Stimulated activated CD4-positive, alpha-beta T cell treated with anti-CD3 and anti-CD28 coated beads, Interleukin-15, amount 100 ng/mL, for 24 hours (primary cell): ENCODE measurements around the gene RBFOX1.

Source experiments
- DNase-seq: peaks from one replicate; pipeline ENCODE4 v3.0.0-alpha.2; 2020

RBFOX1 gene

GRCh38 chr16:7335991-7336634, 3.5 kb downstream of the RBFOX1 start:
- no peak for DNase-seq

GRCh38 chr16:7336742-7337141, 4.1 kb downstream of the RBFOX1 start:
- no peak for DNase-seq

- no peak for DNase-seq
These were observed 6.2 kb downstream of the RBFOX1 start for GRCh38 chr16:7338826-7339225.

- DNase-seq = no peak
These were observed 7.1 kb downstream of the RBFOX1 start for GRCh38 chr16:7339700-7340099.

- DNase-seq = no peak
These were observed 8.3 kb downstream of the RBFOX1 start for GRCh38 chr16:7340938-7341337.

GRCh38 chr16:7342598-7342997, 10.0 kb downstream of the RBFOX1 start:
- DNase-seq = no peak

- DNase-seq = no peak
These were observed 10.6 kb downstream of the RBFOX1 start for GRCh38 chr16:7343243-7343642.

- no peak for DNase-seq
These were observed 12.5 kb downstream of the RBFOX1 start for GRCh38 chr16:7344830-7345780.

GRCh38 chr16:7350806-7351205, 18.2 kb downstream of the RBFOX1 start:
- no peak for DNase-seq

- DNase-seq = no peak
These were observed 19.2 kb downstream of the RBFOX1 start for GRCh38 chr16:7351610-7352510.

GRCh38 chr16:7355758-7356157, 23.1 kb downstream of the RBFOX1 start:
- no peak for DNase-seq

GRCh38 chr16:7361416-7362129, 28.9 kb downstream of the RBFOX1 start:
- DNase-seq = no peak

GRCh38 chr16:7362231-7362630, 29.6 kb downstream of the RBFOX1 start:
- DNase-seq = no peak

- no peak for DNase-seq
These were observed 31.1 kb downstream of the RBFOX1 start for GRCh38 chr16:7363422-7364417.

- no peak for DNase-seq
These were observed 33.4 kb downstream of the RBFOX1 start for GRCh38 chr16:7366041-7366440.

- DNase-seq = no peak
These were observed 34.6 kb downstream of the RBFOX1 start for GRCh38 chr16:7366993-7367880.

- DNase-seq = no peak
These were observed 36.6 kb downstream of the RBFOX1 start for GRCh38 chr16:7369204-7369603.

- DNase-seq = no peak
These were observed 39.5 kb downstream of the RBFOX1 start for GRCh38 chr16:7372095-7372494.

GRCh38 chr16:7373776-7374175, 41.1 kb downstream of the RBFOX1 start:
- DNase-seq = no peak

- no peak for DNase-seq
These were observed 42.0 kb downstream of the RBFOX1 start for GRCh38 chr16:7374614-7375174.
